GM18909 (cell line): ENCODE data around the gene KCNH1.

Experiments
- ATAC-seq: cut with Tn5 transposase; IDR thresholded peaks from one replicate; pipeline ENCODE4 v1.9.1; 2021; ENCODE audit warnings: mild to moderate bottlenecking; ENCODE audit not compliant: unreplicated experiment, poor library complexity

Gene KCNH1, protein sequence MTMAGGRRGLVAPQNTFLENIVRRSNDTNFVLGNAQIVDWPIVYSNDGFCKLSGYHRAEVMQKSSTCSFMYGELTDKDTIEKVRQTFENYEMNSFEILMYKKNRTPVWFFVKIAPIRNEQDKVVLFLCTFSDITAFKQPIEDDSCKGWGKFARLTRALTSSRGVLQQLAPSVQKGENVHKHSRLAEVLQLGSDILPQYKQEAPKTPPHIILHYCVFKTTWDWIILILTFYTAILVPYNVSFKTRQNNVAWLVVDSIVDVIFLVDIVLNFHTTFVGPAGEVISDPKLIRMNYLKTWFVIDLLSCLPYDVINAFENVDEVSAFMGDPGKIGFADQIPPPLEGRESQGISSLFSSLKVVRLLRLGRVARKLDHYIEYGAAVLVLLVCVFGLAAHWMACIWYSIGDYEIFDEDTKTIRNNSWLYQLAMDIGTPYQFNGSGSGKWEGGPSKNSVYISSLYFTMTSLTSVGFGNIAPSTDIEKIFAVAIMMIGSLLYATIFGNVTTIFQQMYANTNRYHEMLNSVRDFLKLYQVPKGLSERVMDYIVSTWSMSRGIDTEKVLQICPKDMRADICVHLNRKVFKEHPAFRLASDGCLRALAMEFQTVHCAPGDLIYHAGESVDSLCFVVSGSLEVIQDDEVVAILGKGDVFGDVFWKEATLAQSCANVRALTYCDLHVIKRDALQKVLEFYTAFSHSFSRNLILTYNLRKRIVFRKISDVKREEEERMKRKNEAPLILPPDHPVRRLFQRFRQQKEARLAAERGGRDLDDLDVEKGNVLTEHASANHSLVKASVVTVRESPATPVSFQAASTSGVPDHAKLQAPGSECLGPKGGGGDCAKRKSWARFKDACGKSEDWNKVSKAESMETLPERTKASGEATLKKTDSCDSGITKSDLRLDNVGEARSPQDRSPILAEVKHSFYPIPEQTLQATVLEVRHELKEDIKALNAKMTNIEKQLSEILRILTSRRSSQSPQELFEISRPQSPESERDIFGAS

DNA sequence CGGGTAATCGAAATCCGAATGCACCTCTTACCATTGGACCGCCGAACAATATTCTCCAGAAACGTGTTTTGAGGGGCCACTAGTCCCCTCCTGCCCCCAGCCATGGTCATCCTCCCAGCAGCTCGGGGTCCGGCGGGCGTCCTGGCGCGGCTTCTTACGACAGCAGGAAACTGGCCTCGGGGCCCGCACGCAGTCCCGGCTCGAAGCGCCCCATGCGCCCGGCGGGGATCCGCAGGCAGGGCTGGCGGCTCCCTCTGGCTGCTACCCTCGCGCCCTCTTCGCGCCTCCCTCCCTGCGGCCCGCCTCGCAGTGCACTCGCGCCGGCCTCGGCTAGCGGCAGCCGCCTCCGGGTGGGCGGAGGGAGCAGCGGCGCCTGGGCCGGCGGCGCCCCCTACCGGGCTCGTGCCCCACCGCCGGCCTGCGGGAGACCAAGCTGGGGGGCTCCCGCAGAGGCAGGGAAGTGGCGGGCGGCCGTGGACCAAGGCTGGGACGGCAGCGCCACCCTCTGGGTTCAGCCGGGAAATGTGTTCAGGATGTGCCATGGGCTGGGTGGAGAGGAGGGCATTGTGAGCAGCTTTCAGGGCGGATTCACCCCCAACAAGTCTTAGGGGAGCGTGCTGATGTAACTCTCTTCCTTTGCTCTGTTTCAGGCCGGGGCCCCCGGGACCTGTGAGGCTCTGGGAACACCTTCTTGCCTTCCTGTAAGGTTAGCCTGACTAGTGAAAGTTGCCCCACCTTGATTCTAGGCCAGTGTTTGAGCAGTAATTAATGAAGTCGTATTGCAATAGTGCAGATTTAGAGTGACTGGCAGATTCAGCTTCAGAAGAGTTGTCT, at the start of gene KCNH1:
Gene KCNH1, minus strand, starts transcription at position 313 of the 834 bp plus-strand sequence. Its CDS starts 203 bp downstream, at position 110.
- peak; percentile 96 for ATAC-seq

DNA sequence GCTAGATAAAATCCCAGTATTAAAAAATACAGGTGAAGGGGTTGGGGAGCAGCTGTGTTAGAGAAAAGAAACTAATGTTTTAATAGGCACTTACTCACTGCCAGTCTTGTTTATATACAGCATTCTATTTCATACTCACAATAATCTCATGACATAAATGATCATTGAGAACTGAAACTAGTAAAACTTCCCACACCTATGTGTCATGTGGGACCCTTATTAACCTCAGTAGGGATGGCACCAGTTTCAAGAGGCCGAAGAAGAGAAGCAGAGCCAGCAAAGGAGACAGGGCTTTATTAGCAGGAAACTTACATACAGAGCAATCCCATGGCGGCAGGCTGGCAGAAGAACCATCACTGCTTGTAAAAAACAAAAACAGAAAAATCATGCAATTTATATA, 48.8 kb upstream of the KCNH1 start:
- ATAC-seq: no peak

DNA sequence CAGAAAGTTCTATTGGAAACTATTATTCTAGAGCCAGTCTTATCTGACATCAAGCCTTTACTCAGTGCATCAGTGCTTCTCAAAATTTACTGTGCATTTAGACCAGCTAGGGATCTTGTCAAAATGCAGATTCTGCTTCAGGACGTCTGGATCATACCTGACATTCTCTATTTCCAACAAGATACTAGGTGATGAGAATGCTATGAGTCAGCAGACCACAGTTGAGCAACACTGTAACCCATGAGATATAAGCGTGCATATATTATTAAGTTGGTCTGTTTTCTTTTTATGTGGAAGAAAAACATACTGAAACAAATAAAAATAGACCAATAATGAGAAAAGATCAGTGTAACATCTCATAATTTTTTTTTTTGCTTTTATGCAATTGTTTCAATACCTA, 40.4 kb upstream of the KCNH1 start:
- ATAC-seq: no peak

DNA sequence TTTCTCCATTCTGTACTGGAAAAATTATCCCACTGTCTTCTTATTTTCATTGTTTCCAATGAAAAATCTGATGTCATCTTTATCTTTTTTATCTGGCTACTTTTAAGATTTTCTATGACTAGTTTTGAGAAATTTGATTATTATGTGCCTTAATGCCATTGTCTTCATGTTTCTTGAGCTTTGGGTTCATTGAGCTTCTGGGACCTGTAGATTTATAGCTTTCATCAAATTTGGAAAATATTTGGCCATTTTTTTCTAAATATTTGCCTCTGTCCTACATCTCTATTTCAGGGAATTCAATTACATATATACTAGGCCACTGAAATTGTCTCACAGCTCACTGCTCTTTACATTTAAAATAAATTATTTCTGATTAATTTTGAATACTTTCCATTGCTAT, 38.7 kb upstream of the KCNH1 start:
- no peak for ATAC-seq

DNA sequence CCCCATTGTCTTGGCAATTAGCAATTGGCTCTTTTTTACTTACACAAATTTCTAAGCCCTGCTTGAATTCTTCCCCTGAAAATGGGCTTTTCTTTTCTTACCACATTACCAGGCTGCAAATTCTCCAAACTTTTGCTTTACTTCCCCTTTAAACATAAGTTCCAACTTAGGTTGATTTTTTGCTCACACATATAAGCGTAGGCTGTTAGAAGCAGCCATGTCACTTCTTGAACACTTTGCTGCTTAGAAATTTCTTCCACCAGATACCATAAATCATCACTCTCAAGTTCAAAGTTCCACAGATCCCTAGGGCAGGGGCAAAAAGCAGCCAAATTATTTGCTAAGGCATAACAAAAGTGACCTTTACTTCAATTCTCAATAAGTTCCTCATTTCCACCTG, 35.4 kb upstream of the KCNH1 start:
- no peak for ATAC-seq

DNA sequence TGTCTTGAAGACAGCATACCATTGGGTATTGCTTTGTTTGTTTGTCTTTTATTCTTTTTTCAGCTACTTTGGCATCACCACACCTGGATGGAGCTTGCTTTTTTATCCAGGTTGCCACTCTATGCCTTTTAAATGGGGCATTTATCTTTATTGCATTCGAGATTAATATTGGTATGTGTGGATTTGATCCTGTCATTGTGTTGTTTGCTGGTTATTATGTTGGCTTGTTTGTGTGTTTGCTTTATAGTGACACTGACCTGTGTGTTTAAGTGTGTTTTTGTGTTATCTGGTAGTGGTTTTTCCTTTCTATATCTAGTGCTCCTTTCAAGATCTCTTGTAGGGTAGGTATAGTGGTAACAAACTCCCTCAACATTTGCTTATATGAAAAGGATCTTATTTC, 24.9 kb upstream of the KCNH1 start:
- ATAC-seq: no peak

DNA sequence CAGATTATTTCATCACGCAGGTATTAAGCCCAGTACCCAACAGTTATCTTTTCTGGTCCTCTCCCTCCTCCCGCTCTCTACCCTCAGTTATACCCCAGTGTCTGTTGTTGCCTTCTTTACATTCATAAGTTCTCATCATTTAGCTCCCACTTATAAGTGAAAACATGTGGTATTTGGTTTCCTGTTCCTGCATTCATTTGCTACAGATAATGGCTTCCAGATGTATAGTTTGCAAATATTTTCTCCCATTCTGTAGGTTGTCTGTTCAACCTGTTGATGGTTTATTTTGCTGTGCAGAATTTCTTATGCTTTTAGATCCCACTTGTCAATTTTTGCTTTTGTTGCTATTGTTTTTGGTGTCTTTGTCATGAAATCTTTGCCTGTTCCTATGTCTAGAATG, 21.1 kb upstream of the KCNH1 start:
- no peak for ATAC-seq

DNA sequence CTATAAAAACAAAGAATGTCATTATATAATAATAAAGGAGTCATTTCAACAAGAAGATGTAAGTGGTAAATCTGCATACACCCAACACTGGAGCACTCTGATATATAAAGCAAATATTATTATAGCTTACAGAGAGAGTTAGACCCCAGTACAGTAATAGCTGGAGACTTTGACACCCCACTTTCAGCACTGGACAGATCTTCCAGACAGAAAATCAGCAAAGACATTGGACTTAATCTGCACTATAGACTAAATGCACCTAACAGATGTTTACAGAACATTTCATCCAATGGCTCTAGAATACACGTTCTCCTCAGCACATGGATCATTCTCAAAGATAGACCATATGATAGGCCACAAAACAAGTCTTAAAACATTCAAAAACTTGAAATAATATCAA, 20.0 kb upstream of the KCNH1 start:
- no peak for ATAC-seq

DNA sequence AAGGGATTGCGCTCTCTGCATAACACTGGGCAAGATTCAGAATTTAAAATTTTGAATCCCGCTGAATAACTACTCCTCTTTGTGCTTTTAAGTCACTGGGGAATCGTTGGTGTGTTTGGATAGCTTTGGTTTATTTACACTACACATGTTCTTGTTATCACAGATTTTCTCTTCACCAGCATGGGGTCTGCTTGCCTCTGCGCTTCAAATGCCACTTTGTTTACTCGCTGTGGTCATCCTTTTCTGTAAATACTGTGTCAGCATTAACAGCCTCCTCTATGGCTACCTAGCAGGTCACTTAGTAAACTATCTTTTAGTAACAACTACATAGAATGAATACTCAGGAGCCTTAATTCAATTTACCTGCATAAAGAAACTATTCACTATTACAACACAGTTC, 14.4 kb upstream of the KCNH1 start:
- no peak for ATAC-seq

DNA sequence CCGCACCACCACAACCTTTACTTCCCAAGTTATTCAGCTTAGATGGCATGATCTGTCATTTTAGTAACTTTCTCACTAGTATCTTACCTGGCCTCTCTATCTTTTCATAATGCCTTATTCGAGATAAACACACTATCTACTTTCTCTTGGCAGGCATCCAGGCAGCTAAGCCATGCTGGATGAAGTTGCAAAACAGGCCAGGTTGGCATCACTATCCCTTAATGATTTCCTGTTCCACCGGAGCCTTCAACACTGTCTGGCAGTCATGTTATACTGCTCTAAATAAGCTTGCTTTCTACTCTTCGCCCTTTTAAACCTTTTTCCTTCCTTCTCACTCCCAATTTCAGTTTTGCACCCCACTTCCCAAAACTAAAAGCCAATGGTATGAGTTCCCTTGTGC, 12.0 kb upstream of the KCNH1 start:
- no peak for ATAC-seq

DNA sequence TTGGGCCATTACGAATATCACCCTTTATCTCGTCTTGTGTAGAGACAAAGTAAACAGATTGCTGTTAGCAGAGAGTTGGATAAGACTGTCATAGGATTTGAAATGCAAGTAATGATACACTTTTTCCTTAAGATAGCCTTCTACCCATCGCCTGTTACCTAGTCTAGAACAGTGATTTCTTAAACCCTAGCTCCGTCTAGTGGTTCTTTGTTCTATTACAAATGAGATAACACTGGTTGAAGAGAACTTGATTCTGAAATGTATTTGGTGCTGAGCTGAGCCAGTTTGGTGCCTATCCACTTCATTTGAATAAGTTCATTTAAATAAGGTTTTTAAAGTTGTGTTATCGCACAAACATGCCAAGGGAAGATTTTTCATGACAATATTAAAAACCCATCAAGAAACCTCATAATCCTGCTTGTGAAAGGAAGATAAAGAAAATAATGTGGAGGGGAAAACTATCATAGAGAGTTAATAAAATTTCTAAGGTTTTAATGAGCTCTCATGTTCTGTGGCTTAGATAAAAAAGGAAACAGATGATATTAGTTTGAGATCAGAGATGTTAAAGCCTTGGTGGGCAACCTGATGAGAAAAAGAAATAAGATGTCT, 1.5 kb upstream of the KCNH1 start:
- no peak for ATAC-seq

DNA sequence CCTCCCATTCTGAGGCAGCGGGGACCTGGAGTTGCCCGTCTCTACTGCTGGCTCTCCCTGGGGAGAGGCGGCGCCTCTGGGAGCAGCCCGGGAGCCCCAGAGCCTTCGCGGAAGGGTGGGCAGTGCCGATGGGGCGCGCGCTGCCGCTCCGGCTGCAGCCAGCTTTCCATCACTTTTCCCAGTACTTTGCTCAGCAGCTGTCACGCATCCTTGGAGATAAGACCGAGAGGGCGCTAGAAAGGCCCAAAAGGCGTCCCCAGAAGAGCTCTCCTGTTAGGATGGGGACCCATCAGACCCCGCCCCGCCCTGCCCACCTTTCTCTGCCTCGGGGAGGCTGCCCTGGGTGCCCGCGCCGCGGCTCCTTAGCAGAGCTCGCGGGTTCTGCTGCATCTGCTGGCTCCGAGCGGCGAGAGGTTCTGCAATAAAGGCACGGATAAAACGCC, 534 bp downstream of the KCNH1 start:
- no peak for ATAC-seq

DNA sequence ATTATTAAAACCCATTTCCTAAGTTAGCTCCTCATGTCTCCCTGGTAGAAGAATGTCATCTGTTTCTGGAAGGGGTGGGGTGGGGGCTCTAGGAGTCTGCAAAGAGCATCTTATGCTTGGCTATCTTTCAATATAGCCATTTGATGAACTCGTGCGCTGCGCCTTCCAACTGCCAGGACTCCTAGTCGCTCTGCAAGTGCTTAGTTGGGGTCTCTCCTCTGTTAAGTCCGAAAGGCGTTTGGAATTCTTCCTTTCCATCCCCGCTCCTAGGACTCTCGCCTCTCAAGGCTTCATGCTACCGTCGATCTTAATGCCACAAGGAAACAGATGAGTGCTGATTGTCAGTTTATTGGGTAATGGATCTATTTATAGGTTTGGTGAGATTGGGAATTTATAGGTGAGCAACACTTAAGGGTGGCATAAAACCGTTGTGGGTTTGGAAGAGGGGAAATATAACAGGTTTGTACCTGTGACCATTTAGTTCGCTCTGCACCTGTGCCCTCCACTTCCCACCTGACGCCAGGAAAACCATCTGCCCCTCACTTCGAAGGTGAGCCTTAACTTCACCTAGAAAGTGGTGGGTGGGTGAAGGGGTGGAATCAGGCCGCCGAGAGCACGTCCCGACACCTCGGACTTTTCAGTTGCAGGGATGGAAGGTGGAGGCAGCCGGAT, 1.1 kb downstream of the KCNH1 start:
- ATAC-seq: no peak

DNA sequence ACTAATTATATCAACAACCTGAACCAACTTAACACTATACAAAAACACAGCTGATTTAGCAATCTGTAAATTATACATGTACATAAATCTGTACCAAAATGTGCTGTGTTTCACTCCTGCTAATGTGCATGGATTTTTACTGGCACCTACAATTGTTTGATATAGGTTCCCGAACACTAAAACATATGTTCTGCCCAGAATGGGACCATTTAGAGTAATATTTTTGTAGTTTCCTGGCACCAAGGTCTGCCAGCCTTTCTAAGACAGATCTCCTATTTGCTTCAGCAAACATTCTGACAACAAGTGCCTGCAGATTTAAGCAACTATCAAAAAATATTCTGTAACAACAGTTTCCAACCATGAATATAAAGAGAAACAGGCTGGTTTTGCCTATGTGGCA, 4.2 kb downstream of the KCNH1 start:
- no peak for ATAC-seq

DNA sequence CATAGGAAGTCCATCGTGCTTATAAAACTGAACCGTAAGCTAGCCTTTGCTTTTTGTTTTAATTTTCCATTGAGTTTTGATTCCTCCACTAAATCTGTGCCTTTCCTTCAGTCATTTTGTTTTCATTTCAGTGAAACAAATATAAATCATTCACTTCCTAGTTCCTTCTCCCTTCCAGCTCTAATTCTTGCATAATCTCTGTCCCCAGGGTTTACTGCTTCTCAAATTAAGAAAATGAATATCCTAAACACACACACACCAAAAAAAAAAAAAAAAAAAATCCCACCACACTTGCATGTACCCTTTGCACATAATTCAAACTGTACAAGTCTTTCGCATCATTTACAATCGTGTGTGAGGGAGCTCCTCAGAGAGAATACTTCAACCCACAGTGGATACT, 6.8 kb downstream of the KCNH1 start:
- ATAC-seq: no peak

DNA sequence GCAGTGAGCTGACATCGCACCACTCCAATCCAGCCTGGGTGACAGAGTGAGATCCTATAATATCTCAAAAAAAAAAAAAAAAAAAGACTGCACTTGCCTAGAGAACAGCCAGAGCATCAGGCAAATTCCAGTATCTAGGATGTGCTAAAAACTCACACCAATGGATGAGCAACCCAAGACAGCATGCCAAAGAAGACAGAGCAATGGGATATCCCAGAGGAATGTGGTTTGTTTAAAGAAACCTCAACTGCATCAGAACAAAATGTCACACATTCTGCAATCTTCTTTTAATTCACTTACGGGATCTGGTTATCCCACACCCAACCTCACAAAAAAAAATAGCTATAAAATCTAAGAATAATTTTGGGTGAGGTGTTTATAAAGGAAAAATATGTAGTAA, 7.3 kb downstream of the KCNH1 start:
- ATAC-seq: no peak

DNA sequence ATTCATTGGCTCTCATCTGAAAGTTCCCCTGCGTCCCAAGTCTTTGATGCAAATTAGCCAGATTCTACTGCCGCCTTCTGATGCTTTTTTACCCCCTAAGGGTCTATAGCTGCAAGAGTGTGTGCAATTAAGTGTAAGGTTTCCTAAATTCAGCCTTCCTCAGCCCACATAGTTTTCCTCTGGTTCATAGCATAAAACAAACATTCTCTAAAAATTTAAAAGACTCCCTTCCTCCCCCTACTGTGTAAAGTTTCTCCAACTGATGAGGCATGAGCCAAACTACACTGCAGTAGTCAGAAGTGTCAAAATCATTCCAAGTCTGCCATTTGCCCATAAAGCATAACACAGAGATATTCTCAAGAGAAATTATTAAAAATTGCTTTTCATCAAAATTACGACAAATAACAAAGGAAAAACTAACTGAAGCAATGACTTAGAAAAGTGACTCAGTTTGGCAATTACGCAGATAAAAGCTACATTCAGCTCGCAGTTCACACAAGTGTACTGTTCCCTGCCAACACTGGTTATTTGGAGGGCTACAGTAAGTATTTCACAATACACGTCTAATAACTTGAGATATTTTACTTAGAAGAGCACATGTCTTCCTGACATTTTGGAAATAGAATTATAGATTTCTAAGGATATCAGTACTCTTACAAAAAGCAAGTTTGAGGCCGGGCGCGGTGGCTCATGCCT, 15.4 kb downstream of the KCNH1 start:
- no peak for ATAC-seq

DNA sequence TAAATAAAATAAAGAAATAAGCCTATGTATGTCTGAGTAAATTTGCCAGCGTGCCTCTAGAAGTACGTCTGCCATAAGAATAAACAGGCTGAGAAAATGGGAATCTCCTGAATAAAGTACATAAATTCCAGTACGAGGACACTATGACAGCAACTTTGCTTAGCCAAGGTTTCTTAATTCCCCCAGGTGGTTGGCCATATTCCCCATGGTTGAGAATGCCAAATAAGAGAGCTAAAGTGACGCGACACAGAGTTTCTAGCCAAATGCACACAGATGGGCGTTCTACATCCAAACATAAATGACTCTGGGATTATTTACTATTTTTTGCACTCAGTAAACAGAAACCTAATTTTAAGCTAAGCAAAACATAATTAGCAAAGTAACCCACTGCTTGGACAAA, 19.5 kb downstream of the KCNH1 start:
- no peak for ATAC-seq

DNA sequence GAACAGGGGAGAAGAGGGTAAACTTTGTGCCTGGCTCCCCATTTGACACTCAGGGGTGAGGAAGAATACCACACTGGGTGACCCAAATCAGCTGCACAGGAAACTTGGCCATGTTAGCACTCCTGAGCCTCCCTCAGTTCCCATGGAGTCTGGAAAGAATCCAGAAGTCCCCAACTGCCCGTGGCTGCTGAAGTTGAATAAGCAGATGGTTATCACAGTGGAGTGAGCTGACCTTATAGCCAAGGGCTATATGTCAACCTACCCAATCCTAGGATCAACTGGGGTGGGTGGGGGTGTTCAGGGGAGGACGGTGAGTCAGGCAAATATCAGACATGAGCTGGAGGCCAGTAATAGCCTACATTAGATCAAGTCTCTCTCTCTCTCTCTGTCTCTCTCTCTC, 20.4 kb downstream of the KCNH1 start:
- no peak for ATAC-seq
